Kasumi-1 (cell line): ENCODE data around the gene SPACA4.

Source experiments
- DNase-seq, 2 experiments: peaks; one replicate each; lab custom pipeline; 2025; lab: John Stamatoyannopoulos, UW

SPACA4 gene

DNA sequence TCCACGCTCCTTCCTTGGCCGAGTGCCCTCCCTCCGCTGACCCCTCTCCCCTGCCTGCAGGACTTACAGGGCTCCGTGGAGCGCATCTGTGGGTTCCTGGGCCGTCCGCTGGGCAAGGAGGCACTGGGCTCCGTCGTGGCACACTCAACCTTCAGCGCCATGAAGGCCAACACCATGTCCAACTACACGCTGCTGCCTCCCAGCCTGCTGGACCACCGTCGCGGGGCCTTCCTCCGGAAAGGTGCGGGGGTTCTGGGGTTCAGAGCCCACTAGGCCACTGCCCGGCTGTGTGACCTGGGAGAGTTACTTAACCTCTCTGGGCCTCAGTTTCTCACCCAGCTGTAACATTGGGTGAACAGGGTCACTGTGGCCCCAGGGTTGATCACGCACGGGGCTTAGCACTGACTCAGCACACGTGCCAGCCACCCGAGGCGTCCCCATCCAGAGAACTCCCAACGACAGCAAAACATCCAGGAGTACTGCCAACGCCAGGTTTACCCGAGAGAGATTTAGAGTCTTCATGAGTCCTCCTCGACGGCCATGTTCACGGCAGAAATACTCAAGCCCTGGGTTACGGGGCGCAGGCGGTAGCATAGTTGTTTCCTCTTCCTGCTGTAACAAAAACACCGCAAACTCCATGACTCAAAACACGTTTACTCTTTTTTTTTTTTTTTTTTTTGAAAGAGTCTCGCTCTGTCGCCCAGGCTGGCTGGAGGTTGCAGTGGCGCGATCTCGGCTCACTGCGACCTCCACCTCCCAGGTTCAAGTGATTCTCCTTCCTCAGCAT is 9.7 kb upstream of the SPACA4 start:
- DNase-seq = no peak

DNA sequence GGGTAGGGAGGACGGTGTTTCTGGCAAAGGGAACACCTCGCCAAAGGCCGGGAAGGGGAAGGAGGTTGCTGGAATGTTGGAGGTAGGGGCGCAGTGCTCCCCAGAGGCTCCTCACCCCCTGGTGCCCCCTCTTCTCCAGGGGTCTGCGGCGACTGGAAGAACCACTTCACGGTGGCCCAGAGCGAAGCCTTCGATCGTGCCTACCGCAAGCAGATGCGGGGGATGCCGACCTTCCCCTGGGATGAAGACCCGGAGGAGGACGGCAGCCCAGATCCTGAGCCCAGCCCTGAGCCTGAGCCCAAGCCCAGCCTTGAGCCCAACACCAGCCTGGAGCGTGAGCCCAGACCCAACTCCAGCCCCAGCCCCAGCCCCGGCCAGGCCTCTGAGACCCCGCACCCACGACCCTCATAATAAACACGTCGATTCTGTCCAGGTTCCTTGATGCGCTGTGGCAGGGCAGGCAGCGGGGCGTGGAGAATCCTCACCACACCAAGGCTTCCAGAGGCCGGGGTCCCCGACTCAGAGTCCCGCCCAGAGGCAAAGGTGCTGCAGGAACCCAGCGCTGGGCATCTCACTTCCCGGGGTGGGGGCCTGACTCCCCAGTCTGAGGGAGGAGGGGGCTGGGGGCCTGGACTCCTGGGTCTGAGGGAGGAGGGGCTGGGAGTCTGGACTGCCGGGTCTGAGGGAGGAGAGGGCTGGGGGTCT is 7.4 kb upstream of the SPACA4 start:
- no peak for DNase-seq

DNA sequence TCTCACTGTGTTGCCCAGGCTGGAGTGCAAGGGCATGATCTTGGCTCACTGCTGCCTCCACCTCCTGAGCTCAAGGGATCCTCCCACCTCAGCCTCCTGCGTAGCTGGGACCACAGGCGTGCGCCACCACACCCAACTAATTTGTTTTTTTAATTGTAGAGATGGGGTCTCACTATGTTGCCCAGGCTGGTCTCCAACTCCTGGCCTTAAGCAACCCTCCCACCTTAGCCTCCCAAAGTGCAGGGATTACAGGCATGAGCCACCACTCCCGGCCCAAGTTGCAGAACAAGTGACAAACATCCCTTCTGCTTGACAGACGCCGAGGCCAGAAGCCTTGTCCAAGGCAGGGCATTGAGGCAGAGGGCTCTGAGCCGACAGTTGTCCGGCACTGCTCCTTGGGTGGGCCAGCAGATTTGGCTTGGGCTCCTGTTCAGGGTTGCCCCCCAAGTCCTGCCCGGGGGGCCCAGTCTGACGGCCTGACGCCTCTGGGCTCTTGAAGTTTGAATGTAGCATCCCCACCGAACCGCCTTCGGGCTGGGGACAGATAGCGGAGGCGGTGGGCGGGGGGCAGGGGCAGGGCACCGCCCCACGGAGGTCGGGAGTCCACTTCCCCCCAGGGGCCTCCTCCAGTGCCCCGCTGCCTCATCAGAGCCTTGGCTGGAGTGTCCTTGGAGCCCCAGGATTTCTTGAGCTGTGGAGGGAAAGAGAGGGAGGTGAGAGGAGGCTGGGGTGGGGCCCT is 5.7 kb upstream of the SPACA4 start:
- no peak for DNase-seq

DNA sequence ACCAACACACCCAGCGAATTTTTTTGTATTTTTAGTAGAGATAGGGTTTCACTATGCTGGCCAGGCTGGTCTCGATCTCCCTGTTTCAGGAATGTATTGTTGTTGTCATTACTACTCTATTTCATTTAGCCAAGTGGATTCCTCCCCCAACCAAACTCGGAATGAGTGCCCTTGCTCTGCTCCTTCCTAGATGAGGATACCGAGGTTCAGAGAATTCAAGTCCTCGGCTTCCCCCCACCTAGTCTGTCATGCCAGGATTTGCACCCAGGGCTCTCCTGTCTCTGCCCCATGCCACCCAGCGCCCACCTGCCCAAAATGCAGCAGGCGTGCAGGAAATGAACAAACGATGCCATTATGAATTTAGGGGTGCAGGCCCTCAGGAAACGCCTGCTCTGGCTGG is 3.5 kb upstream of the SPACA4 start:
- DNase-seq = no peak

DNA sequence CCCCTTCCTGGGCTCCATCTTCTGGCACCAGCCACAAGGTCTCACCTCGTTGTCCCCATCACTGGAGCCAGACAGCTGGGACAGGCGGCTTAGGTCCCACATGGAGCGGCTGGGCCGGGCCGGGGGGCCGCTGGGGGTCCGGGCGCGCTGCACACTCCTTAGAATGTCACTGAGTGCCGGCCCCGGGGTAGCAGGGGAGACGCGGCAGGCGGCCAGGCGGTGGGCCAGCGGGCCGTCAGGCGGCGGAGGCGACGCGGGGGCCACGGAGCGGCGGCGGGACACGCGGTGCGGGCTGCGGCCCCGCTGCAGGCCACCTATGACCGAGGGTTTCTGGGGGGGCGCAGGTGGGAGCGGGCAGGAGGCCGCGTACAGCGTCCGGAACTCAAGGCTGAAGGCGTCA is 3.1 kb upstream of the SPACA4 start:
- no peak for DNase-seq

DNA sequence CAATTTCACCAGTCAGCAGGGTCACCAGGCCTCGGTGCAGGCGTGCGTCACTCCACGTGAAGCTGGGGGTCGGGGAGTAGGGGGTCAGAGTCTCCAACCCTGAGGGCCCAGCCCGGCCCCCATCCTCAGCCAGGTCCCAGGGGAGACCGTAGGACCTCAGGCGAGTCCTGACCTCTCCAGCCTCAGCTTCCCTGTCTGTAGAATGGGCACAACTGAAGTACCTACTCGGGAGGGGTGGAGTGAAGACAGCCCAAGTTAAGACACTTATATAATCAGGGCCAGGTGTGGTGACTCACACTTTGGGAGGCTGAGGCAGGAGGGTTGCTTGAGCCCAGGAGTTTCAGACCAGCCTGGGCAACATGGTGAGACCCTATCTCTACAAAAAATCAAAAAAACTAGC is 2.7 kb upstream of the SPACA4 start:
- no peak for DNase-seq

DNA sequence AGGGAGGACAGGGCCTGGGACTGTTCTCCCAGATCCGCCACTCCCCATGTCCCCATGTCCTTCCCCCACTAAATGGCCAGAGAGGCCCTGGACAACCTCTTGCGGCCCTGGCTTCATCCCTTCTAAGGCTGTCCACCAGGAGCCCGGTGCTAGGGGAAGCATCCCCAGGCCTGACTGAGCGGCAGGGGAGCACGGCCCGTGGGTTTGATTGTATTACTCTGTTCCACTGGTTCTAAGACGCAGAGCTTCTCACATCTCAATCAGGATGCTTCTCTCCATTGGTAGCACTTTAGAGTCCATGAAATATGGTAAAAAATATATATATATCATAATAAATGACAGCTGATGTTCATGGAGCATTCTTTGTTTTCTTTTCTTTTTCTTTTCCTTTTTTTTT is 815 bp downstream of the SPACA4 start:
- no peak for DNase-seq

DNA sequence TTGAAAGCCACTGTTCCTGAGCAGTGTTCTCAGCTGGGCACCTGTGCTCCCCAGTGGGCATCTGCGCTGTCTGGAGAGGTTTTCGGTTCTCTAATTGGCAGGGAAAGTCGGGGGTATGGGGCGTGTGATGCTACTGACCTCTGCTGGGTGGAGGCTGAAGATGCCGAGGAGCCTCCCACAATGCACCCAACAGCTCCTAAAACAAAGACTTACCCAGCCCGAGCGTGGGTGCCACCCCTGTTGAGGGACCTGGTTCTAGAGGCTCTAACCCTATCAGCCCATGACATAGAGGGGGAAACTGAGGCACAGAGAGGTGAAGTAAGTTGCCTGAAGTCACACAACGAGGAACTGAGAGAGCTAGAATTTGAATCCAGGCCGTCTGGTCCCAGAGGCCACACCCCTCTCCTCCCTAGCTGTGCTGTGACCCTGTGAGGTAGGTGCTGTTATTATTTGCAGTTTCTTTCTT is 2.3 kb downstream of the SPACA4 start:
- peak; percentile 83 to 84 for DNase-seq

DNA sequence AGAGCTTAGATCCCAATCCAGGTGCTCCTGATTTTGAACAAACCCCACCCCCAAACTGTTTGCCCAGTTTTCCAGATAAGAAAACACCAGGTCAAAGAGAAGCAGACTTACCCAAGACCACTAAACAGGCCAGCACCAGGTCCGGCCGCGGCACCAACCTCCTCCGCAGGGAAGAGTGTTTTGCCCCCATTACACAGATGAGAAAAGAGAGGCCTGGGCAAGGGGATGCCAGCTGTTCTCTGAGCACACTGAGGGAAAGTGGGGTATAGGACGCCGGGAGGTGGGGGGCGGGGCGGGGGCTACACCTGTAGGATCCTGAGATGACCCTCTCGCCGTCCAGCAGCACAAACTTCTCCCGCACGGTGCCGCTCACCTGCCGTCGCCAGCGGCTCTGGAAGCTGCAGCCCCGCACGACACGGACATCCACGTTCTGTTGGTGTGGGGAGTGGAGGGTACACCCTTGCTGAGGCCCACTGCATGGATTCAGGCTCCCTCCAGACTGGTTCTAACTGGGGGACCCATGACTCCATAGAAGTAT is 3.1 kb downstream of the SPACA4 start:
- DNase-seq = no peak

DNA sequence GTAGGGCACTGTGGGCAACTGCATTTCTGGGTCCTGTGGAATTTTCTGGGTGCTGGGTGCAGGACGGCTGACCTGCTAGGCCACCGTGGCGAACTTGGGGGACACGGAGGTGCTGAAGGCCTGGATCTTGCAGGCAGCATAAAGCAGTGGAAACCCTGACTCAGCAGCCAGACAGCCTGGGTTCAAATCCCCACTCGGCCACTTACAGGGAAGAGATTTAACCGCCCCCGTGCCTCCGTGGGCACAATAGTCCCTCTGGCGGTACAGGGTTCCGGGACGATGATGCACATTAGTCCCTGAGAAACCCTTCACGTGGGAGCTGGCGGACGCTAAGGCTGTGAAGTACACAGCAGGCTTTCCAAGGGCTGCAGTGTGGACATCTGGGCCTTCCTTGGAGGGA is 5.3 kb downstream of the SPACA4 start:
- no peak for DNase-seq

DNA sequence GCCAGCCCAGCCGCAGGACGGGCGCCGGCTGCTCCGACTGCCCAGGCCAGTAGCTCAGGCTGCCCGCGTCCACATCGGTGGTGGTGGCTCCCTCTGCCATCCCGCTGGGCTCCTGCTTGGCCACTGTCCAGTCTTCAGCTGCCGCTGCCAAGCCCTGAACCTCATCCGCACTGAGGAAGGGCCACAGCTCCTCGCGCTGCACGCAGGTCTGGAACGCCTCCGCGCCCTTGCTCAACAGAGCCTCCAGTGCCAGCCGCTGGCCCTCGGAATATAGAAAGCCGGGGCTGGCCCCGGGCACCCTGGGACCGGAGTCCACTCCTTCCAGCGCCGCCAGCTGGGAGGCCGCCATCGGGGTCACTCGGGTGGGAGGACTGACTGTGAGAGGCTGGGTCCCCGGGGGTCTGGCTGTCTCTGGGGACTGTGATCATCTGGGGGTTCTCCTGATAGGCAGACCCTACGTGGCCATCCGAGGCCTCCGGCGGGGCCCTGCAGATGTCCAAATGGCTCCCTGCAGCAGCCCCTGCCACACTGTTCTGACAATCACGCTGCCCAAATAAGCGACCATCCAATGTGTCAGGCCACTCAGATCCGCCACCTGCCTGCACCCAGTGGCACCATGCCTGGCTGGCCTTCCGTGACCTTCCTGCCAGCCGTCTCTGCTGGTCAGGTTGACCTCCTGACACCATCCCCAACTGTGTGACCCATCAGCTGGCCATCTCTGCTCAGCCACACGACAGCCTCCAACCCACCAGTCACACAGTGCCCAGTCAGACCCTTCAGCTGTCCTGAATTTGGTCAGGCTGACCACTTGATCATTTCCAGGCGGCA is 6.7 kb downstream of the SPACA4 start:
- no peak for DNase-seq

DNA sequence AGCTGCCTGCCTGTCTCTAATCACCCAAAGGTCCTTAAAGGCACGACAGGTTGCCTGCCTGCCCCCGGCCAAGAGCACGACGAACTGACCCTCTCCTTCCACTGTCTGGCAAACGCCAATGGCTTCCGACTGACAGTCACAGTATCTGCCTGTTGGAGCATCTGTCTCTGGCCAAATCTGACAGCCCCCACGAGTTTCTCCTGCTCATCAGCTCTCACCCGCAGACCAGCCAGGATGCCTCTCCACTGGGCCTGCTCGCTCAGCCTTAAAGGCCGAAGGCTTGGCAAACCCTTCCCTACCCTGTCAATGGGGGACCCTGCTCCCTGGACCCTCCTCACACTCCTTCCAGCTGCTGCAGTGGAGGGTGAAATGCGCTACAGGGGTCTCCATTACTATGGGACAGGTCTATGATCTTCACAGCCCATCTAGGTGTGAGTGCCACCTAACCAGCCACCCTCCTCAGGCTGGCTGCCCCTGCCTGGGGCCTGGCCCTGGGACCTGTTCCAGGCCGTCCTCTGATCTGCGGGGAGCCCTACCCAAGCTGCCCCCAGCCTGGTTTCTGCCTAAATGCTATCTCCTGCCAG is 7.4 kb downstream of the SPACA4 start:
- peak in 1 of 2 experiments; percentile 11 for DNase-seq

DNA sequence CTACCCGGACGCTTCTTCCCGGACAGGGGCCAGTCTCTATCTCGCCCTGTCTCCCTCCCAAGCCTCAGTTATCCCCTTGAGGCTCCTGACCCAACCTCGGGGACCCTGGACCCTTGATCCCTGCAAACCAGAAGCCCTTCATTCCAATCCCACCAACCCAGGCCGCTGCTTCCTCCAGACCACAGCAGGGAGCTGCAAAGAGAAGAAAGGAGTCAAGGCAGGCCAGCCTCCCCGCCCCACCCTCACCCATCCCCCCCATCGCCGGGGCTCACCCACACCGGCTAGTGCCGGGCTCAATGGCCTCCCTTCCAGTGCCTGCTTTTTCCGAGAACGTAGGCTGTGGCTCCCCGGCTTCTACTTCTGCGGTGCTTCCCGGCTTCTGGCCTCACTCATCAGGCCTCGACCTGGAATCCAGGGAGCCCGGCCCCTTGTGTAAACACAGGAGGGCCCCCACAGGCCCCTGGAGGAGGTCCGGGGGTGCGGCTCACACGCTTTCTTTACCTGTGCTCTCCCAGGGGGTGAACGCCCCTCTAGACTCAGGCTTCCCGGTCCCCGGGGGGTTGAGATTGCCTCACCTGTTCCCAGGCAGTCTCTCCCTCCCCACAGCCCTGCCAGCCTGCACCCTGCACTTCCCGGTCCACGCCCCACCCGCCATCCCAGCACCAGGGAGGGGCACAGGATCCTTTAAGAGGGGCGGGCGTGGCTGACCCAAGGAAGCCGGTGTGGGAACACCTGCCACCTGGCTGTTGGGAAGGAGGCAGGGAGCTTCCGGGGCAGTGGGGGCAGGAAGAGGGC is 8.1 kb downstream of the SPACA4 start, which contains the start of gene FAM83E:
Gene FAM83E, minus strand, starts transcription at position 641 of the 795 bp plus-strand sequence. CDS start 1,704 bp downstream, outside the sequence.
- DNase-seq = no peak

DNA sequence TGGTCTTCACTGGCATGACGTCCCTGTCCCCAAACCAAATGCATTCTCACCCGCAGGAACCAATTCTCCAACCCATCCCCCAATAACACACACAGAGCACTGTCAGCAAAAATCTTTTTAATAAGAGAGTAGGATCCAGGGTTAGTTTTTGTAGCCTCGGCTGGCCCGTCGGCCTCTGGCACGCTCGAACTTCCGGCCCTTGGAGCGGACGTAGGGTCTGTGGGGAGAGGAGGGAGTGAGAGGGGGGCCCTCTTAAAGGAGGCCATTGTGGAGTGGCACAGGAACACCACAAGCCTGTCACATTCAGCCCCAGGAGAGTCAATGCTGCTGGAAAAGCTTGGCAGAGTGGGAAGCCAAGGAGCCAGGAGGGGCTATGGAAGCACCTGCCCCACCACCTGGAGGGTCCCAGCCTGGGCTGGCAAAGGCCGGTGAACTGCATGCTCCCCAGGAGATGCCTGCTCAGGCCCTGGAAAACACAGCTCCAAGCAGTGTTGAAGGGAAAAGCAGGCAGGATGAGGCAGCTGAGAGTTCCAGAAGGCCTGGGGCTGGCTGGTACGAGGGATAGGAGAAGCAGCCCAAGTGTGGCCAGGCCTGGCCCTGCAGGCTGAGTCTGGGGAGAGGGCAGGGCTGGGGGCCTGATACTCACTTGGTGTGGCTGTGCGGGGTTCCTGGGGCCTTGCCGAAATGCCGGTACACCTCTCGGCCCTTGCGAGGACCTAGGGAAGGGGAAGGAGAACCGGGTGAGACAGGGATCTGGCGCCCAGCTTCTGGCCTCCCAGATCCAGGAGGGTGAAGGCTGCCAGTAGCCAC is 8.9 kb downstream of the SPACA4 start:
- no peak for DNase-seq

DNA sequence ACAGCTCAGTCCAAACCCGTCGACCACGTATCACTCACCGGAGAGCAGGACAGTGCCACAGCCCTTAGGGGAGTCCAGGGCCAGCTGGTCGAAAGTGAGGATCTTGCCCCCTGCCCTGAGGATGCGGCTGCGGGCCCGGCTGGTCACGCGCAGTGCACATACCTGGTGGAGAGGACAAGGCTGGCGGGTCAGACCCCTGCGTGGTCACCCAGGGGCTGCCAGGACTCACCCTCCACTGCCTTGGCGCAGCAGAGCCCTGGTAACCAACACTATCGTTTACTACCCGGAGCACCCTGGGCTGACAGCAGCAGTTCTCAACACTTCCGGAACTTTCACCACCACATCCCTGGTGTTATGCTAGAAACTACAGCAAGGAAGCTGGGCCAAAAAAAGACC is 9.5 kb downstream of the SPACA4 start:
- DNase-seq = no peak

DNA sequence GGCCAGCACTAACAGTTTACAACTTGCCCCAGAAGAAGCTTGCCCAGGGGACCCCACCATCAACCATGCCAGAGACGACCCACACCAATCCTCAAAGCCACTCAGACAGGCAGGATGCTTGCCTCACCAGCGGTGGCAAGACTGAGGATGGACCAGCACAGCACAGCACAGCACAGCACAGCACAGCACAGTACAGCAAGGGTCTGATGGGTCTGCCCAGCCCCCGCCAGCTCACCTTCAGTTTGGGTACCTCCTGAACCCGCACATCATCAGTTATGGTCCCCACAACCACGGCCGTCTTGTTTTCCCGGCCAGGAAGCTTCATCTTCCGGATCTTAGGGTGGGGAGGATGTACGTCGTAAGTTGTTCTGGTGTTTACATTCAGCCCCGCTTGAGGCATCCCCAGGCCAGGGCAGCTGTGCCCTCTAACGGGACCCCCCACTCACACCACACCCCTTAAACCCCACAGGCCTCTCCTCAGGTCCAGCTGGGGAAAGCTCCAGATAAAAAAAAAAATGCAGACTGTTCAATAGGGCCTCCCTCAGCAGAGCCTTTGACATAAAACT is 10.0 kb downstream of the SPACA4 start:
- no peak for DNase-seq

DNA sequence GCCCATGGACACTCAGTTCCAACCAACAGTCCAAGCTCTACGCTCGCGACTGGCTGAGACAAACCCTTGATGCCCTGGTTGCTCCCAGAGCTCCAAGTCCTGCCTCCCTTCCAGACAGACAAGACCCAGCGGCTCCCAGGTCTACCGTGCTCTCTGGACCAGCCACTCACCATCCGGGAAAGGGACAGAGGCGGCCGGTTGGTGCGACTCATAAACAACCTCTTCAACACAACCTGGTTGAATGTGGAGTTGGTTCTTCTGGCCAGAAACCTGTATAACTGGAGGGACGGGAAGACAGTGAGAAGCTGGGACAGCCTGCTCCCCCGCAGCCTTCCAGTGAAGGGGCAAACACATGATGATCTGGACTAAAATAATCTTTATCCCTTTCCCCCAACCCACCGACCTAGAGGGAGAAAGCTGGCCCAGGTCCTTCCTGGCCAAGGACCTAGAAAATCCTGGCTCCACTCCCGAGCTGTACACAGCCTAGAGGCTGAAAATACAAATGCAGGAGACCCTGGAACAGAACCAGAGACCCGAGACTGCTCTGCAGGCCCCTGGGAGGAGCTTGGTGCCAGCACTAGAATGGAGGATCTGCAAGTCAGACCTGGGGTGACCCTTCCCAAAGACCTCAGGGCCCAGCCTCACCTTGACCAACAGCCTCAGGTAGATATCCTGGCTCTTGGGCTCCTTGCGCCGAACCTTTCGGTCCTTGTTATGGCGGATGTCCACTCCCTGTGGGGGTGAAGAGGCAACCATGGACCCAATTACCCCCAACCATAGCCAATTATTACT is 10.8 kb downstream of the SPACA4 start:
- no peak for DNase-seq

DNA sequence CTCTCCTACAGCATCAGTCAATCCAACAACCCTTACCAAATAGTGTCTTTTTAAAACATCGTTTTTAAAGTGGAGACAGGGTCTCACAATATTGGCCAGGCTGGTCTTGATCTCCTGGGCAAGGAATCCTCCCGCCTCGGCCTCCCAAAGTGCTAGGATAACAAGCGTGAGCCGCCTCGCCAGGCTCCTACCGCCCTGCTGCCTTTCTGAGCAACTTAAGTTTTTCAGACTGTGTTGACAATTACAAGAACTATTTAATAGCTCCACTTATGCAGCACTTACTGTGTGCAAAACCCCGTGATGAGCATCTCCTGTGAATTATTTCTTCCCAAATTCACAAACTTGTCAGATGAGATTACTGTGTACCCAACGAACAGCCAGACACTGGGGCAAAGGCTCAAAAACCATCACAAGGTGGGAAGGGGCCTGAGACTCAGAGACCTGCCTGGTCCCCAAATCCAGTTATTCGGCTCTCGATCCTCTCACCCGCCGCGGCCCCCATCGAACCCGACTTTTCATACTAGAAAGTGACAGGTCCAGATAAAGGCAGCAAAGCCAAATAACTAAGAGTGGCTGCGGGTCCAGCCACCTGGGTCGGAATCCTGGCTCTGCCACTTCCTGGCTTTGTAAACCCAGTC is 11.9 kb downstream of the SPACA4 start:
- DNase-seq = no peak
